Stimulated activated CD4-positive, alpha-beta T cell treated with anti-CD3 and anti-CD28 coated beads, TNF-alpha, amount 100 ng/mL, for 1 hour (primary cell): Measurements from ENCODE around the gene PIK3R5.

Source experiments
- DNase-seq, 3 donors: peaks; one replicate each; pipeline ENCODE4 v3.0.0-alpha.2; 2020; ENCODE audit warnings: low read depth in 3 of 3, low spot score in 1 of 3

The PIK3R5 gene

GRCh38 chr17:8884336-8884990 lies 81.0 kb downstream of the PIK3R5 start:
- no peak for DNase-seq

GRCh38 chr17:8883353-8883752 lies 82.2 kb downstream of the PIK3R5 start:
- DNase-seq, result no peak

- DNase-seq, result no peak
These were observed 83.9 kb downstream of the PIK3R5 start for GRCh38 chr17:8881606-8882005.

GRCh38 chr17:8880466-8880865 lies 85.0 kb downstream of the PIK3R5 start:
- no peak for DNase-seq

- no peak for DNase-seq
These were observed 86.1 kb downstream of the PIK3R5 start for GRCh38 chr17:8879410-8879809.

- no peak for DNase-seq
These were observed 87.5 kb downstream of the PIK3R5 start for GRCh38 chr17:8877984-8878383.

GRCh38 chr17:8875957-8876356 lies 89.5 kb downstream of the PIK3R5 start:
- no peak for DNase-seq

GRCh38 chr17:8875436-8875835 lies 90.1 kb downstream of the PIK3R5 start:
- DNase-seq, result no peak

- no peak for DNase-seq
These were observed 91.4 kb downstream of the PIK3R5 start for GRCh38 chr17:8873801-8874715.

GRCh38 chr17:8872705-8873435 lies 92.6 kb downstream of the PIK3R5 start:
- no peak for DNase-seq

- no peak for DNase-seq
These were observed 93.3 kb downstream of the PIK3R5 start for GRCh38 chr17:8872036-8872704.

GRCh38 chr17:8871081-8871581 lies 94.4 kb downstream of the PIK3R5 start:
- DNase-seq, result no peak

GRCh38 chr17:8870406-8871040 lies 95.0 kb downstream of the PIK3R5 start:
- DNase-seq, result no peak

GRCh38 chr17:8869114-8869815 lies 96.2 kb downstream of the PIK3R5 start:
- no peak for DNase-seq

- no peak for DNase-seq
These were observed 97.0 kb downstream of the PIK3R5 start for GRCh38 chr17:8868529-8868951.

GRCh38 chr17:8868092-8868491 lies 97.4 kb downstream of the PIK3R5 start:
- no peak for DNase-seq

- no peak for DNase-seq
These were observed 98.0 kb downstream of the PIK3R5 start, which contains the start of gene PIK3R6 for GRCh38 chr17:8867361-8867981. Gene PIK3R6 (minus strand): TSS chr17:8867674. CDS start chr17:8849794, 17,880 bp downstream.

GRCh38 chr17:8865811-8866210 lies 99.7 kb downstream of the PIK3R5 start:
- DNase-seq, result no peak

GRCh38 chr17:8865385-8865784 lies 100.1 kb downstream of the PIK3R5 start:
- DNase-seq, result no peak
